Gastrocnemius medialis (tissue), 4 donors: Measurements from ENCODE around the gene GALC. TPM values are rescaled to one million over a fixed set of nuclear protein-coding genes. Genes with fewer than 3 reads are reported as not detected.

Experiments used
- ATAC-seq, 2 donors: fragments of 150-250 bp; one replicate each; pipeline ENCODE4 v1.9.1; 2016
- DNase-seq, 2 donors: peaks; one replicate each; pipeline ENCODE4 v3.0.0-alpha.2; 2019
- H3K27ac ChIP-seq, 4 donors: fragments of 200-600 bp; sonication (generic); 1 replicate in 1 of 4; 2 replicates in 3 of 4; pipeline ENCODE4 v1.5.1; 2016 to 2018; ENCODE audit warnings: mild to moderate bottlenecking in 2 of 4, moderate library complexity in 1 of 4
- H3K27me3 ChIP-seq, 3 donors: fragments of 200-600 bp; sonication (generic) in 2 of 3; 1 replicate in 1 of 3; 2 replicates in 2 of 3; pipeline versions ENCODE4 v1.5.1 to v1.6.0; 2016 to 2019; ENCODE audit warnings: mild to moderate bottlenecking in 1 of 3, moderate library complexity in 1 of 3
- H3K36me3 ChIP-seq, 2 donors: fragments of 200-600 bp; sonication (generic) in 1 of 2; one replicate each; pipeline ENCODE4 v1.5.1; 2017 to 2018
- H3K4me1 ChIP-seq, 2 donors: fragments of 200-600 bp; sonication (generic) in 1 of 2; one replicate each; pipeline ENCODE4 v1.5.1; 2016 to 2017; ENCODE audit warnings: mild to moderate bottlenecking in 2 of 2
- H3K4me3 ChIP-seq, 4 donors: fragments of 200-600 bp; sonication (generic) in 3 of 4; 1 replicate in 1 of 4; 2 replicates in 3 of 4; pipeline ENCODE4 v1.5.1; 2016 to 2019; ENCODE audit warnings: mild to moderate bottlenecking in 2 of 4
- H3K9me3 ChIP-seq, 3 donors: fragments of 200-600 bp; sonication (generic) in 2 of 3; 1 replicate in 1 of 3; 2 replicates in 2 of 3; pipeline ENCODE4 v1.5.1; 2016 to 2019
- POLR2A ChIP-seq, 2 donors: fragments of 450-650 bp; IDR thresholded peaks; one replicate each; pipeline ENCODE4 v1.6.1; 2017; ENCODE audit warnings: antibody characterized with exemption in 2 of 2, mild to moderate bottlenecking in 2 of 2, moderate library complexity in 2 of 2
- in situ Hi-C, 4 donors: fragments of 200-750 bp; cut with MboI; loops; one replicate each; pipeline versions ENCODE4 v1.15.0 to v1.8.0; 2017; ENCODE audit warnings: low sequenced_read_pairs in 4 of 4
- intact Hi-C: fragments of 100-400 bp; cut with DNase I; formaldehyde crosslinking; loops from one replicate; pipeline ENCODE4 v1.15.1; 2023; ENCODE audit warnings: low total_unique reads
- total RNA-seq, 4 donors: library from RNA; depleted of rRNA; stranded (reverse); fragments of >200 nt; gene quantifications; one replicate each; pipeline versions ENCODE4 v1.1.0 to v1.2.3, GENCODE V29; 2016
- TF ChIP-seq, protein P1 (sequence below), 5 experiments: fragments of 450-650 bp in 3 of 5; fragments of 200-600 bp in 2 of 5; sonication (generic) in 2 of 5; IDR thresholded peaks in 4 of 5; conservative IDR thresholded peaks in 1 of 5; 1 replicate in 4 of 5; 2 replicates in 1 of 5; pipeline ENCODE4 v1.5.1; 2016 to 2019; ENCODE audit warnings: antibody characterized with exemption in 5 of 5, mild to moderate bottlenecking in 3 of 5, moderate library complexity in 3 of 5

Gene GALC
- total RNA-seq, 4 donors from 2014 or later: 10.5 to 23.2 (median 14.6) TPM

DNA sequence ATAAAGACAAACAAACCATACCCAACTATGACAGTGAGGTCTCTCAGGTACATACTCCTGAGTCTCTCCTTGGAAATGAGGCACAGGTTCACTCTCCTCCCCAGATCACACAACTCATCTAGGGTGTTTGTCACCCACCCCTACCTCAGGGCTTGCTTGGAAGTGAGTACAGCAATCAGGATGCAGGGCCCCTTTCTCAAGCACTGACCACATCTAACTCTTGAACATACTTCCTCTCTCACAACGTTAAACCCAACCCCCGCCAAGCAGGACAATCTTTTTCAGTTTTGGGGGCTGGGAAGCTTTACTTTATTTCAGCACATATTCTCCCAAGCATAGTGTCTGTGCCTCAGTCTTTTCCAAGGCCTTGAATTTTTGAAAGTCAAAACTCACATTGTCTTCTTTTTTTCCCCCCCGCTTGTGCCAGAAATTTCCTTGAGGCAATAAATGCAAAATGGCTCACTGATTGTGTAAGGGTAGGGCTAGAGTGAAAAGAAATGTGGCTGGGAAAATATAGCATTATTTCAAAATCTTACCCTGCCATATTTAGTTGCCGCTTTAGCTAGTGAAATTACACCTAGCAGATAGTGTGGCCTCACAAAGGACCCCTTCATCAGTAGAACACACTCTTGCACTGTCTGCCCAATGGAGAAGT lies 9.6 kb upstream of the GALC start:
- in situ Hi-C loops: loop anchor here in 1 of 4 donors (25.0 kb wide), 1 partner anchor 385 kb away; the partner anchor contains the start of gene SPATA7
- intact Hi-C loops: no loop called here
- ATAC-seq: no peak

DNA sequence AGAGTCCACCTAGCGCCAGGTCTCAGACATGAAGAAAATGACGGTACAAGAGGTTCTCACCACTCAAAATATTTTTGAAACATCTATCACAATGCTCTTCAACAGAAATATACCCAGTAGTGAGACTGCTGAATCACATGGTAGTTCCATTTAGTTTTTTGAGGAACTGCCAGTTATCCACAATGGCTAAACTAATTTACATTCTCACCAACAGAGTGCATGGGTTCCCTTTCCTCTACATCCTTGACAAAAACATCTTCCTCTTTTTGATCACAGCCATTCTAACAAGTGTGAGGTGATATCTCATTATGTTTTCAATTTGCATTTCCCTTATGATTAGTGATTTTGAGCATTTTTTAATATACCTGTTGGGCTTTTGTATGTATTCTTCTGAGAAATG lies 6.3 kb upstream of the GALC start:
- intact Hi-C loops: loop anchor here (10.0 kb wide), 1 partner anchor 556 kb away; the partner anchor contains the start of gene PTPN21
- no peak for ATAC-seq
- H3K27ac ChIP-seq: no peak overlapping the region

More for the DNA sequence above, 9.6 kb upstream of the GALC start:
- H3K9me3 ChIP-seq: no peaks in the 10 kb centered on the region
- TF ChIP-seq POLR2A (IDR thresholded peaks at IDR 0.05): no peak
- TF ChIP-seq, protein P1, sequence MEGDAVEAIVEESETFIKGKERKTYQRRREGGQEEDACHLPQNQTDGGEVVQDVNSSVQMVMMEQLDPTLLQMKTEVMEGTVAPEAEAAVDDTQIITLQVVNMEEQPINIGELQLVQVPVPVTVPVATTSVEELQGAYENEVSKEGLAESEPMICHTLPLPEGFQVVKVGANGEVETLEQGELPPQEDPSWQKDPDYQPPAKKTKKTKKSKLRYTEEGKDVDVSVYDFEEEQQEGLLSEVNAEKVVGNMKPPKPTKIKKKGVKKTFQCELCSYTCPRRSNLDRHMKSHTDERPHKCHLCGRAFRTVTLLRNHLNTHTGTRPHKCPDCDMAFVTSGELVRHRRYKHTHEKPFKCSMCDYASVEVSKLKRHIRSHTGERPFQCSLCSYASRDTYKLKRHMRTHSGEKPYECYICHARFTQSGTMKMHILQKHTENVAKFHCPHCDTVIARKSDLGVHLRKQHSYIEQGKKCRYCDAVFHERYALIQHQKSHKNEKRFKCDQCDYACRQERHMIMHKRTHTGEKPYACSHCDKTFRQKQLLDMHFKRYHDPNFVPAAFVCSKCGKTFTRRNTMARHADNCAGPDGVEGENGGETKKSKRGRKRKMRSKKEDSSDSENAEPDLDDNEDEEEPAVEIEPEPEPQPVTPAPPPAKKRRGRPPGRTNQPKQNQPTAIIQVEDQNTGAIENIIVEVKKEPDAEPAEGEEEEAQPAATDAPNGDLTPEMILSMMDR (IDR thresholded peaks at IDR 0.05 in 4 of 5, conservative IDR thresholded peaks at IDR 0.05 in 1 of 5): no peak
- H3K36me3 ChIP-seq: no peaks in the 10 kb centered on the region
- no peak overlapping the region for H3K4me3 ChIP-seq
- H3K4me1 ChIP-seq: no peaks in the 10 kb centered on the region
- no peaks in the 10 kb centered on the region for H3K27me3 ChIP-seq
- no peak for DNase-seq
- no peak overlapping the region for H3K27ac ChIP-seq

DNA sequence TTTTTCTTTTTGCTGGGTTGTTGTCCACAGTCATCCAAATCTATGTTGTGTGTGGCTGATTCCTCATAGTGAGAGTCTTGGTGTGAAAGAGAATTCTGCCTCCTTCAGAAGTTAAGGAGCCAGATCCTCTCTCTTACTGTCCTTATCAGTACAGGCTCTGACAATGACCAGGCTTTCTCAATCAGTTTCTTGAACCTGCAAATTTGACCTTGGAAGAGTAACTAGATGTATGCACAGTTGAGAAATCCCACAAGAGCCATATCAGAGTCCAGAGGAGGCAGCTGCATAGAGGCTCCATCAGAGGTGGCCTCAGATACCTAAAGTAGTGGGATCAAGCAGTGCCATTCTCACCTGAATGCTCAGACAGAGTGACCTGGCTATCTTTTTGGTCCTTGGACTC lies 5.5 kb upstream of the GALC start:
- TF ChIP-seq POLR2A (IDR thresholded peaks at IDR 0.05): no peak
- TF ChIP-seq, protein P1 (IDR thresholded peaks at IDR 0.05 in 4 of 5, conservative IDR thresholded peaks at IDR 0.05 in 1 of 5): no peak
- H3K9me3 ChIP-seq: no peaks in the 10 kb centered on the region
- in situ Hi-C loops (no loop called here), intact Hi-C loops (loop anchor here (10.0 kb wide), 1 partner anchor 556 kb away; the partner anchor contains the start of gene PTPN21)
- H3K27ac ChIP-seq: no peak overlapping the region
- ATAC-seq (no peak), DNase-seq (no peak)
- H3K4me3 ChIP-seq: no peak overlapping the region
- no peaks in the 10 kb centered on the region for H3K36me3 ChIP-seq
- H3K4me1 ChIP-seq: peaks cover 0 to 3% of the 10 kb centered on the region in 2 donors
- no peaks in the 10 kb centered on the region for H3K27me3 ChIP-seq

More for the DNA sequence above, 6.3 kb upstream of the GALC start:
- Histone ChIP-seq H3K36me3 (no peaks in the 10 kb centered on the region), H3K27me3 (no peaks in the 10 kb centered on the region), H3K9me3 (no peaks in the 10 kb centered on the region), H3K4me1 (no peaks in the 10 kb centered on the region), H3K4me3 (no peak overlapping the region)
- in situ Hi-C loops: no loop called here
- DNase-seq: no peak
- TF ChIP-seq, protein P1 (IDR thresholded peaks at IDR 0.05 in 4 of 5, conservative IDR thresholded peaks at IDR 0.05 in 1 of 5): no peak
- TF ChIP-seq POLR2A (IDR thresholded peaks at IDR 0.05): no peak

DNA sequence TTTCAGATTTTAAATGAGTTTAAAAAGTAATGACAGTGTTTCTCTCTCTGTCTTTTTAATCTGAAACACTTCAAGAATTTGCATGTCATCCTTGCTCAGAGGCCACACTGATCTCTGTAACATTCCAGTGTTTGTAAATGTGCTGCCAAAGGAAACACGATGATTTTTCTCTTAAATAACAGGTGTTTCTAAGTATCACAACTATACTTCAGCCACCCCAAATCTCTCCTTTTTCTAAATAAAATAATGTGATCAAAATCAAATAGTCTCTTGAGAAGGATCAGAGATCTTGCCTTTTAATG lies 3.3 kb upstream of the GALC start:
- Histone ChIP-seq H3K4me3 (no peak overlapping the region), H3K9me3 (no peaks in the 10 kb centered on the region), H3K27me3 (no peaks in the 10 kb centered on the region), H3K27ac (no peak overlapping the region), H3K36me3 (no peaks in the 10 kb centered on the region), H3K4me1 (peaks cover 8 to 13% of the 10 kb centered on the region in 2 donors)
- TF ChIP-seq POLR2A (IDR thresholded peaks at IDR 0.05): no peak
- intact Hi-C loops (loop anchor here (10.0 kb wide), 1 partner anchor 559 kb away; the partner anchor contains the start of gene PTPN21), in situ Hi-C loops (no loop called here)
- DNase-seq: no peak
- no peak for ATAC-seq

DNA sequence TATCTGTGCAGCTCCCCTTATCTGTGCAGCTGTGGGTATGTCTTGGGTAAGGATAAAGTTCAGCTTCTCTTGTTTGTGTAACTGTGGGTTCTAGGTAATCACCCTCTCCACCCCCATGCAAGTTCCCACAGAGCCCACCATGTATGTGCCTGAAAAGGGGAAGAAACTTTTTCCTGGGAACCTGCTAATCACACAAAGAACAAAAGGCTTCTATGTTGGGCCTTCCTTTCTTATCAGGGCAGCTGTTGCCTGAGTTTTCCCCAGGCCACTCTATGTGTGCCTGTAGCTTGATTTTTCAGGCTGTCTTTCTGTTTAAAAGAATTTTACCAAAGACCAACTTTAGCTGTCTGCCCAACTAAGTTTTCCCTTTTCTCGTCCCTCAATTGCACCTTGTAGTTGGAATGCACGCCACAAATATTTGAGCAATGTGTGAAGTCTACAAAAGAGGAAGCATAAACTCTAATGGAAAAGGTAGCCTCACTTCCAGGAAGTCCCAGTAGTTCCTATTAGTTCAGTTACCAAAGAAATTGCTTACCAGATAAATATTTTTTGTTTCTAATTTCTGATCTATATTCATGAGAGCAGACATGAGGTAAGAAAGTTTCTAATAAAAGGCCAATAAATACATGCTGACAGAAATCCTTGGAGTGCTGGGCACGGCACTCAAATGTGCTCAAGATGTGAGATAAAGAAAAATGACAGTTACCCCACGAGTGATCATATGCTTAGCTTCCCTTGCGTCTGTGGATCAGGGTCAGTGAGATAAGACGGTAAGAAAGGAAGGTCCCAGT lies 2.7 kb upstream of the GALC start:
- ATAC-seq (no peak), DNase-seq (no peak)
- Histone ChIP-seq H3K36me3 (no peaks in the 10 kb centered on the region), H3K27ac (no peak overlapping the region), H3K4me1 (peaks cover 8 to 16% of the 10 kb centered on the region in 2 donors), H3K9me3 (no peaks in the 10 kb centered on the region), H3K4me3 (no peak overlapping the region), H3K27me3 (no peaks in the 10 kb centered on the region)
- in situ Hi-C loops (no loop called here), intact Hi-C loops (loop anchor here (10.0 kb wide), 1 partner anchor 559 kb away; the partner anchor contains the start of gene PTPN21)
- TF ChIP-seq, protein P1 (IDR thresholded peaks at IDR 0.05 in 4 of 5, conservative IDR thresholded peaks at IDR 0.05 in 1 of 5): no peak
- no peak for TF ChIP-seq POLR2A (IDR thresholded peaks at IDR 0.05)
